ENCODE results near the gene GOLGA3. TPM values are rescaled to one million over a fixed set of nuclear protein-coding genes. Genes with fewer than 3 reads are reported as not detected.

Gene GOLGA3
- total RNA-seq, 1 donor from 2014 or later: 47.5 TPM

- Mint-ChIP-seq H3K27me3 (no peaks in the 10 kb centered on the region), H3K36me3 (ENCODE audit: insufficient read depth) (peaks cover 26% of the 10 kb centered on the region), H3K4me3 (ENCODE audit: low read depth) (no peak overlapping the region), H3K4me1 (ENCODE audit: low read depth) (no peaks in the 10 kb centered on the region), H3K9me3 (ENCODE audit: low read depth) (no peaks in the 10 kb centered on the region), H3K27ac (no peak overlapping the region)
- TF ChIP-seq, protein P1, sequence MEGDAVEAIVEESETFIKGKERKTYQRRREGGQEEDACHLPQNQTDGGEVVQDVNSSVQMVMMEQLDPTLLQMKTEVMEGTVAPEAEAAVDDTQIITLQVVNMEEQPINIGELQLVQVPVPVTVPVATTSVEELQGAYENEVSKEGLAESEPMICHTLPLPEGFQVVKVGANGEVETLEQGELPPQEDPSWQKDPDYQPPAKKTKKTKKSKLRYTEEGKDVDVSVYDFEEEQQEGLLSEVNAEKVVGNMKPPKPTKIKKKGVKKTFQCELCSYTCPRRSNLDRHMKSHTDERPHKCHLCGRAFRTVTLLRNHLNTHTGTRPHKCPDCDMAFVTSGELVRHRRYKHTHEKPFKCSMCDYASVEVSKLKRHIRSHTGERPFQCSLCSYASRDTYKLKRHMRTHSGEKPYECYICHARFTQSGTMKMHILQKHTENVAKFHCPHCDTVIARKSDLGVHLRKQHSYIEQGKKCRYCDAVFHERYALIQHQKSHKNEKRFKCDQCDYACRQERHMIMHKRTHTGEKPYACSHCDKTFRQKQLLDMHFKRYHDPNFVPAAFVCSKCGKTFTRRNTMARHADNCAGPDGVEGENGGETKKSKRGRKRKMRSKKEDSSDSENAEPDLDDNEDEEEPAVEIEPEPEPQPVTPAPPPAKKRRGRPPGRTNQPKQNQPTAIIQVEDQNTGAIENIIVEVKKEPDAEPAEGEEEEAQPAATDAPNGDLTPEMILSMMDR (IDR thresholded peaks at IDR 0.05; ENCODE audit: unreplicated experiment): no peak
- DNase-seq (ENCODE audit: low spot score, unreplicated experiment): no peak
These were observed 81.3 kb downstream of the GOLGA3 start for GRCh38 chr12:132747395-132747794.

DNA sequence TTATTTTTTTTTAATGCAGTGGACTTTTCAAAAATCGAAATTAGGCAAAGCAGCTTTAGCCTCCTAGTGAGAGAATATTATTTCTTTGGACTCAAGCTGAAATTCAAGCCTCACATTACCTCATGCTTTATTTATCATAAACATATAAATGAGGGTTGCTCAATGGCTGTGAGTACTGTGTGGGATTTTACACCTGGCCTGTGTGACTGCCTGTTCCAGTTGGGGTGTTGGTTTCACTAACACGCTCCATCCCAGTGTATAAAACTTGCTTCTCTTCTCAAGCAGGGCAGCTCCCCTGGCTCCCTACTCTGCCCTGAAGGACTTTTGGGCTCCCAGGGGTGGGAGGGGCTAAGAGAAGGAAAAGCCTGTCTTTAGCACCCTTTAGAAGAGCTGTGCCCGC is 82.1 kb downstream of the GOLGA3 start:
- peaks cover 30% of the 10 kb centered on the region for H3K36me3 Mint-ChIP-seq (ENCODE audit: insufficient read depth)
- no peaks in the 10 kb centered on the region for H3K4me1 Mint-ChIP-seq (ENCODE audit: low read depth)

GRCh38 chr12:132743831-132744230 is 84.8 kb downstream of the GOLGA3 start:
- Mint-ChIP-seq H3K27me3 (no peaks in the 10 kb centered on the region), H3K36me3 (ENCODE audit: insufficient read depth) (peaks cover 32% of the 10 kb centered on the region), H3K27ac (no peak overlapping the region), H3K9me3 (ENCODE audit: low read depth) (no peaks in the 10 kb centered on the region), H3K4me1 (ENCODE audit: low read depth) (no peaks in the 10 kb centered on the region), H3K4me3 (ENCODE audit: low read depth) (no peak overlapping the region)
- no peak for DNase-seq (ENCODE audit: low spot score, unreplicated experiment)
- TF ChIP-seq, protein P1 (IDR thresholded peaks at IDR 0.05; ENCODE audit: unreplicated experiment): no peak

More for the DNA sequence above, 82.1 kb downstream of the GOLGA3 start:
- Mint-ChIP-seq H3K27me3 (no peaks in the 10 kb centered on the region), H3K4me3 (ENCODE audit: low read depth) (no peak overlapping the region), H3K27ac (no peak overlapping the region), H3K9me3 (ENCODE audit: low read depth) (no peaks in the 10 kb centered on the region)
- no peak for DNase-seq (ENCODE audit: low spot score, unreplicated experiment)
- TF ChIP-seq, protein P1 (IDR thresholded peaks at IDR 0.05; ENCODE audit: unreplicated experiment): no peak

DNA sequence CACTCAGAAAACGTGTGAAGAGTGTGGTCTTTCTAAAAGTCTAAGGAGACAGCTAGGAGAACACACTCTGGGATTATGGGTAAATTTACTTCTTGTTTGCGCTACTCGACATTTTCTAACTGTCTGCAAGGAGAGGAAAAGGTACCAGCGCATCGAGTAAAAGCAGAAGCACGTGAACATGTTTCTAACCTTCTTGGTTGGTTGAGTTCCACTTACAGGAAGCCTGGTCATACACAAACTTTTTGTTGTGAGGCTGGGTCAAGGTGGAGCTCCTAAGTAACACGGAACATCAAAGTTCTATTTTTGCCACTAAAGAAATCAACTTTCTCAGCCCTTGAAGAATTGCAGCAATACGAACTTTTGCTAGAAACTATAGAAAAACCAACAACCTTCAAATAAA is 87.0 kb downstream of the GOLGA3 start:
- Mint-ChIP-seq H3K4me1 (ENCODE audit: low read depth) (no peaks in the 10 kb centered on the region), H3K9me3 (ENCODE audit: low read depth) (no peaks in the 10 kb centered on the region), H3K4me3 (ENCODE audit: low read depth) (no peak overlapping the region), H3K27me3 (no peaks in the 10 kb centered on the region), H3K27ac (no peak overlapping the region), H3K36me3 (ENCODE audit: insufficient read depth) (peaks cover 37% of the 10 kb centered on the region)
- TF ChIP-seq, protein P1 (IDR thresholded peaks at IDR 0.05; ENCODE audit: unreplicated experiment): no peak
- no peak for DNase-seq (ENCODE audit: low spot score, unreplicated experiment)

DNA sequence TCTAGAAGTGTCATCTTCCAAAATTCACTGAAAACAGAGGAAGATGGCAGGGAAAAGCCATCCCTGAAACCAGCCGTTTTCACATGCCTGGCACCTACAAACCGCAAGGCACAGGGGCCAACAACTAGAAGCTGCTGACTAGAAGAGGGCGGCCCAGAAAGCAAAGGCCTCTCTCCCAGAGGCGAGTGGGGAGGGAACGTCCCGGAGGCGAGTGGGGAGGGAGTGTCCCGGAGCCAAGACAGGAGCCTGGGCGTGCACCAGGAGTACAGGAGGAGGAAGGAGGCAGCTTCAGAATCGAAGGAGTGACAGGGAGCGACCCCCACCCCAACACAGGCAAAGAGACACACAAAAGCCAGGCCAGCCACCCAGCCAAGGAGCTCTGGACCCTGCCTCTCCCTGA is 88.0 kb downstream of the GOLGA3 start:
- H3K9me3 Mint-ChIP-seq (ENCODE audit: low read depth): no peaks in the 10 kb centered on the region
- H3K27ac Mint-ChIP-seq: no peak overlapping the region
- TF ChIP-seq, protein P1 (IDR thresholded peaks at IDR 0.05; ENCODE audit: unreplicated experiment): no peak
- H3K27me3 Mint-ChIP-seq: no peaks in the 10 kb centered on the region
- no peak for DNase-seq (ENCODE audit: low spot score, unreplicated experiment)
- H3K36me3 Mint-ChIP-seq (ENCODE audit: insufficient read depth): peaks cover 36% of the 10 kb centered on the region
- H3K4me1 Mint-ChIP-seq (ENCODE audit: low read depth): no peaks in the 10 kb centered on the region
- no peak overlapping the region for H3K4me3 Mint-ChIP-seq (ENCODE audit: low read depth)
